Right lobe of liver (tissue), 6 donors: Measurements from ENCODE around the gene MYRIP. TPM values are rescaled to one million over a fixed set of nuclear protein-coding genes. Genes with fewer than 3 reads are reported as not detected.

Experiments
- ATAC-seq, 4 donors: fragments of 200-7000 bp; cut with Tn5 transposase; one replicate each; pipeline ENCODE4 v1.9.1; 2020; ENCODE audit warnings: mild to moderate bottlenecking in 4 of 4, moderate library complexity in 4 of 4
- DNase-seq, 3 donors: peaks; one replicate each; pipeline ENCODE4 v3.0.0-alpha.2; 2020
- H3K27ac ChIP-seq, 3 donors: fragments of 200-600 bp; one replicate each; pipeline ENCODE4 v1.8.0; 2022
- H3K27me3 ChIP-seq, 2 donors: fragments of 200-600 bp; one replicate each; pipeline ENCODE4 v1.8.0; 2022
- H3K36me3 ChIP-seq, 4 donors: fragments of 200-600 bp; sonication (generic) in 1 of 4; one replicate each; pipeline versions ENCODE4 v1.5.1 to v1.8.0; 2017 to 2022; ENCODE audit warnings: control low read depth in 1 of 4
- H3K4me1 ChIP-seq, 4 donors: fragments of 200-600 bp; sonication (generic) in 1 of 4; one replicate each; pipeline versions ENCODE4 v1.5.1 to v1.8.0; 2017 to 2022; ENCODE audit warnings: control low read depth in 1 of 4
- H3K4me3 ChIP-seq, 3 donors: fragments of 200-600 bp; one replicate each; pipeline ENCODE4 v1.8.0; 2022
- H3K9me3 ChIP-seq, 4 donors: fragments of 200-600 bp; sonication (generic) in 1 of 4; one replicate each; pipeline versions ENCODE4 v1.5.1 to v1.8.0; 2017 to 2022; ENCODE audit warnings: control low read depth in 1 of 4
- CTCF ChIP-seq, 4 donors: fragments of 200-600 bp in 3 of 4; fragments of 450-650 bp in 1 of 4; IDR thresholded peaks; one replicate each; pipeline versions ENCODE4 v1.5.1 to v1.8.0; 2016 to 2022; ENCODE audit warnings: antibody characterized with exemption in 4 of 4, mild to moderate bottlenecking in 2 of 4
- POLR2A ChIP-seq: fragments of 450-650 bp; IDR thresholded peaks from one replicate; pipeline ENCODE4 v1.6.1; 2017; ENCODE audit warnings: antibody characterized with exemption, mild to moderate bottlenecking
- WGBS: methylation state at CpG from one replicate; pipeline ENCODE4 v1.1.6; 2018; ENCODE audit warnings: low coverage, low lambda C conversion rate; ENCODE audit not compliant: insufficient coverage; ENCODE audit errors: missing lambda C conversion rate; 5-methylcytosine and 5-hydroxymethylcytosine counted together
- intact Hi-C, 2 donors: fragments of 100-400 bp; cut with DNase I; formaldehyde crosslinking; loops; one replicate each; pipeline versions ENCODE4 v1.11.2 to v1.14.1; 2022
- total RNA-seq, 6 experiments: library from RNA; depleted of rRNA in 2 of 6; stranded (reverse); fragments of >200 nt in 2 of 6; fragmentation: NEBNext Ultra II Directional in 3 of 6; extraction: Animal tissue kit (Norgen Biotek cat#: 25700) in 3 of 6; gene quantifications; one replicate each; pipeline versions ENCODE4 v1.1.0 to v1.2.4, GENCODE V29; 2016 to 2023
- donor health status: DM: no; HTN: yes; CAD: no.
- donor health status: DM: no; HTN: no; CAD: no.
- donor health status: DM: no; HTN: no; CAD: no.
- donor health status: DM: no; HTN: yes; CAD: no.
- donor health status: DM: no; HTN: yes; CAD: no.

The MYRIP gene
- total RNA-seq, 6 experiments from 2014 or later = 14.3 to 23.2 (median 19.0) TPM

GRCh38 chr3:39843440-39843839 is 34.0 kb downstream of the MYRIP start:
- Histone ChIP-seq H3K36me3 (no peaks in the 10 kb centered on the region), H3K4me1 (peaks cover 0 to 5% (median 0%) of the 10 kb centered on the region in 4 donors), H3K9me3 (no peaks in the 10 kb centered on the region), H3K27ac (no peak overlapping the region), H3K27me3 (no peaks in the 10 kb centered on the region), H3K4me3 (no peak overlapping the region)
- TF ChIP-seq POLR2A (no peak), CTCF (IDR thresholded peaks at IDR 0.05) (no peak)
- WGBS = 86% methylated on average over 1 of the region's 1 CpG
- DNase-seq (no peak), ATAC-seq (no peak)
- intact Hi-C loops = no loop called here

- no peak overlapping the region for H3K27ac ChIP-seq
- H3K4me3 ChIP-seq = no peak overlapping the region
- no peaks in the 10 kb centered on the region for H3K36me3 ChIP-seq
- no peak for DNase-seq
- intact Hi-C loops = no loop called here
- no peak for TF ChIP-seq POLR2A
- TF ChIP-seq CTCF (IDR thresholded peaks at IDR 0.05) = no peak
- no peaks in the 10 kb centered on the region for H3K27me3 ChIP-seq
- no peak for ATAC-seq
- peaks cover 0 to 5% (median 0%) of the 10 kb centered on the region in 4 donors for H3K4me1 ChIP-seq
- H3K9me3 ChIP-seq = no peaks in the 10 kb centered on the region
These were observed 39.0 kb downstream of the MYRIP start for GRCh38 chr3:39848365-39848764.

- intact Hi-C loops = no loop called here
- peak; percentile 47 to 62 (median 60) for ATAC-seq
- no peaks in the 10 kb centered on the region for H3K36me3 ChIP-seq
- no peak for TF ChIP-seq POLR2A
- no peak for TF ChIP-seq CTCF (IDR thresholded peaks at IDR 0.05)
- peaks cover 0 to 5% (median 0%) of the 10 kb centered on the region in 4 donors for H3K4me1 ChIP-seq
- H3K27ac ChIP-seq = no peak overlapping the region
- no peak for DNase-seq
- H3K4me3 ChIP-seq = no peak overlapping the region
- 45% methylated on average over 1 of the region's 3 CpGs for WGBS
- H3K27me3 ChIP-seq = no peaks in the 10 kb centered on the region
- no peaks in the 10 kb centered on the region for H3K9me3 ChIP-seq
These were observed 40.7 kb downstream of the MYRIP start for GRCh38 chr3:39849992-39850715.

GRCh38 chr3:39850716-39851032 is 41.3 kb downstream of the MYRIP start:
- no peak overlapping the region for H3K4me3 ChIP-seq
- peaks cover 0 to 5% (median 0%) of the 10 kb centered on the region in 4 donors for H3K4me1 ChIP-seq
- H3K9me3 ChIP-seq = no peaks in the 10 kb centered on the region
- H3K36me3 ChIP-seq = no peaks in the 10 kb centered on the region
- DNase-seq (no peak), ATAC-seq (peak in 3 of 4 donors; percentile 25 to 37 (median 33))
- intact Hi-C loops = no loop called here
- no peak overlapping the region for H3K27ac ChIP-seq
- WGBS = 14% methylated on average over 2 of the region's 2 CpGs
- TF ChIP-seq CTCF (IDR thresholded peaks at IDR 0.05) = no peak
- TF ChIP-seq POLR2A = no peak
- H3K27me3 ChIP-seq = no peaks in the 10 kb centered on the region
